Body of pancreas (tissue), 4 donors: ENCODE results near the gene ZNF550. TPM values are rescaled to one million over a fixed set of nuclear protein-coding genes. Genes with fewer than 3 reads are reported as not detected.

Source experiments
- ATAC-seq: fragments of 150-250 bp; one replicate; pipeline ENCODE4 v1.9.1; 2016
- DNase-seq, 4 donors: peaks; one replicate each; pipeline ENCODE4 v3.0.0-alpha.2; 2019
- H3K27ac ChIP-seq, 4 donors: fragments of 200-600 bp; sonication (generic); 1 replicate in 3 of 4; 2 replicates in 1 of 4; pipeline versions ENCODE4 v1.5.1 to v1.6.1; 2016 to 2019; ENCODE audit warnings: mild to moderate bottlenecking in 1 of 4, mixed read lengths in 1 of 4, moderate library complexity in 1 of 4
- H3K27me3 ChIP-seq, 2 donors: fragments of 200-600 bp; sonication (generic); one replicate each; pipeline ENCODE4 v1.6.0; 2016; ENCODE audit warnings: mild to moderate bottlenecking in 1 of 2
- H3K36me3 ChIP-seq, 2 donors: fragments of 200-600 bp; sonication (generic); replicated peaks in 1 of 2; 2 replicates each; pipeline ENCODE4 v1.5.1; 2016; ENCODE audit warnings: low read depth in 2 of 2; ENCODE audit not compliant: insufficient read depth in 1 of 2
- H3K4me1 ChIP-seq: fragments of 200-600 bp; sonication (generic); one replicate; pipeline ENCODE4 v1.6.0; 2016
- H3K4me3 ChIP-seq, 2 donors: fragments of 200-600 bp; sonication (generic); 1 replicate in 1 of 2; 2 replicates in 1 of 2; pipeline ENCODE4 v1.5.1; 2016 to 2019
- H3K9me3 ChIP-seq, 3 donors: fragments of 200-600 bp; sonication (generic); 1 replicate in 2 of 3; 2 replicates in 1 of 3; pipeline ENCODE4 v1.5.1; 2016
- CTCF ChIP-seq, 7 experiments: fragments of 450-650 bp in 4 of 7; fragments of 200-600 bp in 3 of 7; sonication (generic) in 3 of 7; IDR thresholded peaks; one replicate each; pipeline ENCODE4 v1.5.1; 2016 to 2019; ENCODE audit warnings: antibody characterized with exemption in 7 of 7
- POLR2A ChIP-seq, 3 donors: fragments of 450-650 bp; IDR thresholded peaks; one replicate each; pipeline ENCODE4 v1.6.1; 2016; ENCODE audit warnings: antibody characterized with exemption in 3 of 3, mild to moderate bottlenecking in 2 of 3
- WGBS, 2 donors: methylation state at CpG; one replicate each; pipeline ENCODE4 v1.1.5; 2017; 5-methylcytosine and 5-hydroxymethylcytosine counted together
- intact Hi-C: fragments of 100-400 bp; cut with DNase I; formaldehyde crosslinking; loops from one replicate; pipeline ENCODE4 v1.15.1; 2023
- total RNA-seq, 2 donors: library from RNA; depleted of rRNA; stranded (reverse); fragments of >200 nt; gene quantifications; one replicate each; pipeline ENCODE4 v1.1.0, GENCODE V29; 2016

ZNF550 gene
- total RNA-seq, 2 donors from 2014 or later = 4.9 to 5.7 TPM

- intact Hi-C loops = no loop called here
- H3K4me3 ChIP-seq = no peak overlapping the region
- DNase-seq = no peak
- TF ChIP-seq CTCF (IDR thresholded peaks at IDR 0.05) = no peak
- no peak for TF ChIP-seq POLR2A (IDR thresholded peaks at IDR 0.05)
- peaks cover 0 to 43% (median 2%) of the 10 kb centered on the region in 3 donors for H3K9me3 ChIP-seq
- ATAC-seq = no peak
- no peaks in the 10 kb centered on the region for H3K36me3 ChIP-seq
- no peaks in the 10 kb centered on the region for H3K27me3 ChIP-seq
- 41 to 64% methylated on average over 1 of the region's 1 CpG for WGBS, 2 donors
- H3K4me1 ChIP-seq = peaks cover 11% of the 10 kb centered on the region
- no peak overlapping the region for H3K27ac ChIP-seq
Observed at GRCh38 chr19:57563547-57563946, 3.9 kb upstream of the ZNF550 start.

- peaks cover 19% of the 10 kb centered on the region for H3K4me1 ChIP-seq
- ATAC-seq = no peak
- WGBS, 2 donors = 24 to 25% methylated on average over 7 to 23 of the region's 23 CpGs
- H3K4me3 ChIP-seq = peak overlapping the region; percentile 37 to 84
- intact Hi-C loops = no loop called here
- peak overlapping the region in 2 of 4 donors; percentile 58 to 64 for H3K27ac ChIP-seq
- DNase-seq = peak in 1 of 4 donors; percentile 6
- H3K9me3 ChIP-seq = peaks cover 0 to 16% (median 0%) of the 10 kb centered on the region in 3 donors
- H3K36me3 ChIP-seq = no peaks in the 10 kb centered on the region
- no peaks in the 10 kb centered on the region for H3K27me3 ChIP-seq
- TF ChIP-seq POLR2A (IDR thresholded peaks at IDR 0.05) (no peak), CTCF (IDR thresholded peaks at IDR 0.05) (no peak)
Observed at GRCh38 chr19:57560049-57560491, 407 bp upstream of the ZNF550 start.

GRCh38 chr19:57559008-57559403 is 657 bp downstream of the ZNF550 start:
- WGBS, 2 donors = 0 to 1% methylated on average over 12 to 22 of the region's 22 CpGs
- H3K27ac ChIP-seq = peak overlapping the region in 3 of 4 donors; percentile 39 to 64 (median 58)
- H3K27me3 ChIP-seq = no peaks in the 10 kb centered on the region
- ATAC-seq = no peak
- peak in 2 of 4 donors; percentile 11 to 13 for DNase-seq
- H3K4me1 ChIP-seq = peaks cover 19% of the 10 kb centered on the region
- intact Hi-C loops = no loop called here
- H3K4me3 ChIP-seq = peak overlapping the region; percentile 37 to 84
- peaks cover 0 to 8% of the 10 kb centered on the region in 2 donors for H3K36me3 ChIP-seq
- TF ChIP-seq POLR2A (IDR thresholded peaks at IDR 0.05) = no peak
- no peak for TF ChIP-seq CTCF (IDR thresholded peaks at IDR 0.05)
- H3K9me3 ChIP-seq = peaks cover 0 to 16% (median 0%) of the 10 kb centered on the region in 3 donors

- Histone ChIP-seq H3K4me1 (peaks cover 19% of the 10 kb centered on the region), H3K4me3 (peak overlapping the region in 1 of 2 donors; percentile 84), H3K27me3 (no peaks in the 10 kb centered on the region), H3K36me3 (peaks cover 0 to 10% of the 10 kb centered on the region in 2 donors), H3K27ac (no peak overlapping the region), H3K9me3 (peaks cover 0 to 20% (median 0%) of the 10 kb centered on the region in 3 donors)
- TF ChIP-seq POLR2A (IDR thresholded peaks at IDR 0.05) = no peak
- DNase-seq (no peak), ATAC-seq (no peak)
- WGBS, 2 donors = 26 to 31% methylated on average over 6 of the region's 6 CpGs
- intact Hi-C loops = no loop called here
Observed at GRCh38 chr19:57558525-57558924, 1.1 kb downstream of the ZNF550 start.

- TF ChIP-seq CTCF (IDR thresholded peaks at IDR 0.05) (no peak), POLR2A (IDR thresholded peaks at IDR 0.05) (no peak)
- no peak for ATAC-seq
- intact Hi-C loops = no loop called here
- no peak for DNase-seq
- Histone ChIP-seq H3K27me3 (no peaks in the 10 kb centered on the region), H3K4me3 (no peak overlapping the region), H3K36me3 (peaks cover 0 to 10% of the 10 kb centered on the region in 2 donors), H3K27ac (no peak overlapping the region), H3K9me3 (peaks cover 0 to 26% (median 0%) of the 10 kb centered on the region in 3 donors), H3K4me1 (peaks cover 19% of the 10 kb centered on the region)
- 58 to 72% methylated on average over 4 to 5 of the region's 5 CpGs for WGBS, 2 donors
Observed at GRCh38 chr19:57557659-57558058, 2.0 kb downstream of the ZNF550 start.
